ENCODE measurements around the gene RNF217.

Gene RNF217

DNA sequence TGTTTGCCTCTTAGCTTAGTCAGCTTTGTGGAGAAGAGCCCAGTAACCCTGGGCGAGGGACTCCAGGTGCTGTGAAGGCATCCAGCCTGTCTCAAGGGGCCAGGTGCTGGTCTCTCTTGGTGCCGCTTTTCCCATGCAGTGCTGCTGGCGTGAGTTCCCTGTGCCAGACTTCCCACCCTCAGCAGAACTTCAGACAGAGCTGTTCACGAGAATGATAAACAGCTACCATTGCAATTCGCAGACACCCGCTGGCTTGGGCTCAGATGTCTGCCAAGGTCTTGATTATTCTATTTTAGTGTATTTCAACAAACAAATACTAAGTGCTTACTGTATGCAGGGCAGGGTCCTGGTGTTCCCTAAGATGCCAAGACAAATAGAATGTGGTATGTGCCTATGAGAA lies 57.7 kb downstream of the RNF217 start:
- no peak for DNase-seq (ENCODE audit: low spot score)
- no peaks in the 10 kb centered on the region for H3K79me1 ChIP-seq (ENCODE audit: low read depth, low read length)
- no CpG with 5 or more reads among the region's 6 CpGs for WGBS, 2 donors (ENCODE audit: extremely low coverage in 2 of 2, insufficient read length in 2 of 2, insufficient replicate concordance in 1 of 2)
- H2BK15ac ChIP-seq (ENCODE audit: low read length), result no peak overlapping the region
- no peak overlapping the region for H2BK5ac ChIP-seq (ENCODE audit: low read length)
- no peak overlapping the region for H3K4ac ChIP-seq (ENCODE audit: low read length)
- no peaks in the 10 kb centered on the region for H3K4me1 ChIP-seq (ENCODE audit: control insufficient read depth in 2 of 2, insufficient read depth in 1 of 2, low read depth in 1 of 2, low read length in 2 of 2)
- no peak overlapping the region for H4K8ac ChIP-seq (ENCODE audit: low read depth, low read length)
- H2AFZ ChIP-seq (ENCODE audit: low read length), result no peak overlapping the region
- no peaks in the 10 kb centered on the region for H3K36me3 ChIP-seq (replicated peaks in 1 of 2; ENCODE audit: control insufficient read depth in 2 of 2, insufficient read depth in 2 of 2, low read length in 2 of 2)
- no peak overlapping the region for H3K14ac ChIP-seq (ENCODE audit: low read length)
- H3K9ac ChIP-seq (ENCODE audit: low read depth, low read length, poor library complexity), result no peak overlapping the region
- H3K9me3 ChIP-seq (replicated peaks in 1 of 2; ENCODE audit: control insufficient read depth in 2 of 2, insufficient read depth in 1 of 2, low read depth in 1 of 2, low read length in 2 of 2), result no peaks in the 10 kb centered on the region
- H3K4me3 ChIP-seq (ENCODE audit: low read length in 2 of 2), result no peak overlapping the region
- H3K4me2 ChIP-seq (ENCODE audit: insufficient read depth, low read length, poor library complexity, severe bottlenecking), result no peak overlapping the region
- H2AK5ac ChIP-seq (ENCODE audit: low read depth, low read length), result no peak overlapping the region
- no peak overlapping the region for H3K18ac ChIP-seq (ENCODE audit: low read length)
- no peak overlapping the region for H3K27ac ChIP-seq (replicated peaks; ENCODE audit: low read length)
- no peak overlapping the region for H3K23ac ChIP-seq (ENCODE audit: low read depth, low read length, poor library complexity)
- H3K27me3 ChIP-seq (ENCODE audit: control insufficient read depth in 3 of 3, insufficient read depth in 3 of 3, low read depth in 1 of 3, low read length in 3 of 3), result no peaks in the 10 kb centered on the region
- H2BK12ac ChIP-seq (ENCODE audit: low read length), result no peak overlapping the region
- H4K91ac ChIP-seq (ENCODE audit: low read depth, low read length, poor library complexity), result no peak overlapping the region
- H2BK120ac ChIP-seq (ENCODE audit: low read depth, low read length), result no peak overlapping the region

DNA sequence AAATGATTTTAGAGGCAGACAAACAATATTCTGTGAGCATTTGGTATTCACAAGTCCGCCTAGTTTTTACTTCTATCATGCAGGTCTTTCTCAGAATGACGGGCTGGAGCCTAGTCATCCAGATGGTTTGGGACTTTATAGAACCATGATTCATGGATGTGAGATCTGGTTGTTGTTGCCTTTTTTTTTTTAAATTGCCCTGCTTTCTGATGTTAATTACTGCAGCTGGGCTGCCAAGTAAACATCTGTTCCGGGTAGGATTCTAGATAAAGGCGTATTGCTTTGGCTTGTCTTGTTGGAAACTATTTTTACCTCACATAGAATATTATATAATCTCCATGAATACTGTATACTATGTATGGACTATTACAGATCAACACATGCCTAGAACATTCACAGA lies 58.1 kb downstream of the RNF217 start:
- DNase-seq (ENCODE audit: low spot score), result no peak
- no peak overlapping the region for H3K27ac ChIP-seq (replicated peaks; ENCODE audit: low read length)
- H3K4me3 ChIP-seq (ENCODE audit: low read length in 2 of 2), result no peak overlapping the region
- no peak overlapping the region for H3K14ac ChIP-seq (ENCODE audit: low read length)
- H4K8ac ChIP-seq (ENCODE audit: low read depth, low read length), result no peak overlapping the region
- H2BK12ac ChIP-seq (ENCODE audit: low read length), result no peak overlapping the region
- no peak overlapping the region for H2BK15ac ChIP-seq (ENCODE audit: low read length)
- no peak overlapping the region for H2BK5ac ChIP-seq (ENCODE audit: low read length)
- no peaks in the 10 kb centered on the region for H3K9me3 ChIP-seq (replicated peaks in 1 of 2; ENCODE audit: control insufficient read depth in 2 of 2, insufficient read depth in 1 of 2, low read depth in 1 of 2, low read length in 2 of 2)
- no peak overlapping the region for H4K91ac ChIP-seq (ENCODE audit: low read depth, low read length, poor library complexity)
- H2BK120ac ChIP-seq (ENCODE audit: low read depth, low read length), result no peak overlapping the region
- no peaks in the 10 kb centered on the region for H3K36me3 ChIP-seq (replicated peaks in 1 of 2; ENCODE audit: control insufficient read depth in 2 of 2, insufficient read depth in 2 of 2, low read length in 2 of 2)
- H3K23ac ChIP-seq (ENCODE audit: low read depth, low read length, poor library complexity), result no peak overlapping the region
- H3K9ac ChIP-seq (ENCODE audit: low read depth, low read length, poor library complexity), result no peak overlapping the region
- H3K4me2 ChIP-seq (ENCODE audit: insufficient read depth, low read length, poor library complexity, severe bottlenecking), result no peak overlapping the region
- no peak overlapping the region for H2AK5ac ChIP-seq (ENCODE audit: low read depth, low read length)
- H3K4me1 ChIP-seq (ENCODE audit: control insufficient read depth in 2 of 2, insufficient read depth in 1 of 2, low read depth in 1 of 2, low read length in 2 of 2), result no peaks in the 10 kb centered on the region
- no peak overlapping the region for H3K4ac ChIP-seq (ENCODE audit: low read length)
- no peak overlapping the region for H3K18ac ChIP-seq (ENCODE audit: low read length)
- no peaks in the 10 kb centered on the region for H3K27me3 ChIP-seq (ENCODE audit: control insufficient read depth in 3 of 3, insufficient read depth in 3 of 3, low read depth in 1 of 3, low read length in 3 of 3)
- no peaks in the 10 kb centered on the region for H3K79me1 ChIP-seq (ENCODE audit: low read depth, low read length)
- no CpG with 5 or more reads among the region's 4 CpGs for WGBS, 2 donors (ENCODE audit: extremely low coverage in 2 of 2, insufficient read length in 2 of 2, insufficient replicate concordance in 1 of 2)
- no peak overlapping the region for H2AFZ ChIP-seq (ENCODE audit: low read length)

GRCh38 chr6:125022391-125022989 lies 60.3 kb downstream of the RNF217 start:
- no peaks in the 10 kb centered on the region for H3K27me3 ChIP-seq (ENCODE audit: control insufficient read depth in 3 of 3, insufficient read depth in 3 of 3, low read depth in 1 of 3, low read length in 3 of 3)
- no peak overlapping the region for H2BK5ac ChIP-seq (ENCODE audit: low read length)
- H2BK15ac ChIP-seq (ENCODE audit: low read length), result no peak overlapping the region
- H3K9ac ChIP-seq (ENCODE audit: low read depth, low read length, poor library complexity), result no peak overlapping the region
- no peak overlapping the region for H3K4me2 ChIP-seq (ENCODE audit: insufficient read depth, low read length, poor library complexity, severe bottlenecking)
- no peak overlapping the region for H2AK5ac ChIP-seq (ENCODE audit: low read depth, low read length)
- no peak for DNase-seq (ENCODE audit: low spot score)
- H4K8ac ChIP-seq (ENCODE audit: low read depth, low read length), result no peak overlapping the region
- H3K23ac ChIP-seq (ENCODE audit: low read depth, low read length, poor library complexity), result no peak overlapping the region
- H3K9me3 ChIP-seq (replicated peaks in 1 of 2; ENCODE audit: control insufficient read depth in 2 of 2, insufficient read depth in 1 of 2, low read depth in 1 of 2, low read length in 2 of 2), result no peaks in the 10 kb centered on the region
- H3K4me3 ChIP-seq (ENCODE audit: low read length in 2 of 2), result no peak overlapping the region
- no peak overlapping the region for H2BK120ac ChIP-seq (ENCODE audit: low read depth, low read length)
- no peak overlapping the region for H2AFZ ChIP-seq (ENCODE audit: low read length)
- no peaks in the 10 kb centered on the region for H3K79me1 ChIP-seq (ENCODE audit: low read depth, low read length)
- H3K4me1 ChIP-seq (ENCODE audit: control insufficient read depth in 2 of 2, insufficient read depth in 1 of 2, low read depth in 1 of 2, low read length in 2 of 2), result no peaks in the 10 kb centered on the region
- 100% methylated on average over 1 of the region's 1 CpG; no CpG with 5 or more reads in 1 of the 2 donors for WGBS, 2 donors (ENCODE audit: extremely low coverage in 2 of 2, insufficient read length in 2 of 2, insufficient replicate concordance in 1 of 2)
- no peak overlapping the region for H3K4ac ChIP-seq (ENCODE audit: low read length)
- no peak overlapping the region for H3K18ac ChIP-seq (ENCODE audit: low read length)
- no peak overlapping the region for H3K27ac ChIP-seq (replicated peaks; ENCODE audit: low read length)
- H3K14ac ChIP-seq (ENCODE audit: low read length), result no peak overlapping the region
- H4K91ac ChIP-seq (ENCODE audit: low read depth, low read length, poor library complexity), result no peak overlapping the region
- no peaks in the 10 kb centered on the region for H3K36me3 ChIP-seq (replicated peaks in 1 of 2; ENCODE audit: control insufficient read depth in 2 of 2, insufficient read depth in 2 of 2, low read length in 2 of 2)
- H2BK12ac ChIP-seq (ENCODE audit: low read length), result no peak overlapping the region

DNA sequence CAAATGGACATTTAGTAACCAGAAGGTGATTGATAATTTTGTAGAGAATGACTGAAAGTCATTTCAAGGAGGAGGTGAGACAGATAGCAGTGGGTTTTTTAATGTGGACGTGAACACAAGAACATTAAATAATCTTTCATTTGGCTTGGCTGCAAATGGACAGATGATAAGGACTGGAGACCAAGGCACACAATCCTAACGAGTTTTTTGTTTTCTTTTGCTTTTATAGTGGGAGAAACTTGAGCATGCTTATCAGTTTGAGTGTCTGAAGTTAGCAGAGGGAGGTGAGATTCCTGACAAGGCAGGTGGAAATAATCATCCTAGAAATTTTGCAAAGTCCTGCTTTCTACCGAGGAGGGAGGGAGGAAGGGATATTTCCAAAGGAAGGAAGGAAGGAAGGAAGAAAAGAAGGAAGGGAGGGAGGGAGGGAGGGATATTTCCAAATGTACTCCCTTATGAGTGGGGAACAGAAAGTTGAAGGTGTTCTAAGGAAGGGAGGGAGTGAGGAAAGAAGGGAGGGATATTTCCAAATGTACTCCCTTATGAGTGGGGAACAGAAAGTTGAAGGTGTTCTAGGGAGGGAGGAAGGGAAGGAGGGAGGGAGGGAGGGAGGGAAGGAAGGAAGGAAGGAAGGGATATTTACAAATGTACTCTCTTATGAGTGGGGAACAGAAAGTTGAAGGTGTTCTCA lies 63.1 kb downstream of the RNF217 start:
- WGBS, 2 donors (ENCODE audit: extremely low coverage in 2 of 2, insufficient read length in 2 of 2, insufficient replicate concordance in 1 of 2), result no CpG with 5 or more reads among the region's 3 CpGs
- H3K4ac ChIP-seq (ENCODE audit: low read length), result no peak overlapping the region
- no peaks in the 10 kb centered on the region for H3K79me1 ChIP-seq (ENCODE audit: low read depth, low read length)
- no peak overlapping the region for H4K8ac ChIP-seq (ENCODE audit: low read depth, low read length)
- H2BK120ac ChIP-seq (ENCODE audit: low read depth, low read length), result no peak overlapping the region
- no peak overlapping the region for H2BK5ac ChIP-seq (ENCODE audit: low read length)
- H2AK5ac ChIP-seq (ENCODE audit: low read depth, low read length), result no peak overlapping the region
- no peak overlapping the region for H4K91ac ChIP-seq (ENCODE audit: low read depth, low read length, poor library complexity)
- H3K9ac ChIP-seq (ENCODE audit: low read depth, low read length, poor library complexity), result no peak overlapping the region
- H3K27me3 ChIP-seq (ENCODE audit: control insufficient read depth in 3 of 3, insufficient read depth in 3 of 3, low read depth in 1 of 3, low read length in 3 of 3), result no peaks in the 10 kb centered on the region
- no peaks in the 10 kb centered on the region for H3K36me3 ChIP-seq (replicated peaks in 1 of 2; ENCODE audit: control insufficient read depth in 2 of 2, insufficient read depth in 2 of 2, low read length in 2 of 2)
- H3K27ac ChIP-seq (replicated peaks; ENCODE audit: low read length), result no peak overlapping the region
- H3K23ac ChIP-seq (ENCODE audit: low read depth, low read length, poor library complexity), result no peak overlapping the region
- H3K9me3 ChIP-seq (replicated peaks in 1 of 2; ENCODE audit: control insufficient read depth in 2 of 2, insufficient read depth in 1 of 2, low read depth in 1 of 2, low read length in 2 of 2), result no peaks in the 10 kb centered on the region
- peaks cover 0 to 1% of the 10 kb centered on the region in 2 donors for H3K4me1 ChIP-seq (ENCODE audit: control insufficient read depth in 2 of 2, insufficient read depth in 1 of 2, low read depth in 1 of 2, low read length in 2 of 2)
- no peak overlapping the region for H3K14ac ChIP-seq (ENCODE audit: low read length)
- no peak overlapping the region for H3K4me2 ChIP-seq (ENCODE audit: insufficient read depth, low read length, poor library complexity, severe bottlenecking)
- DNase-seq (ENCODE audit: low spot score), result no peak
- H3K4me3 ChIP-seq (ENCODE audit: low read length in 2 of 2), result no peak overlapping the region
- H2AFZ ChIP-seq (ENCODE audit: low read length), result no peak overlapping the region
- H2BK12ac ChIP-seq (ENCODE audit: low read length), result no peak overlapping the region
- H2BK15ac ChIP-seq (ENCODE audit: low read length), result no peak overlapping the region
- no peak overlapping the region for H3K18ac ChIP-seq (ENCODE audit: low read length)

Data from neuronal stem cell (in vitro differentiated cells).